Activated gamma-delta T cell treated with anti-CD3 and anti-CD28 coated beads, Interleukin-2, amount 50 U/mL, for 16 hours (primary cell): ENCODE data around the gene SPATA46.
"Not testable (repeated sequence)": the region's sequence is repeated elsewhere in the genome, so short reads cannot be mapped to it uniquely, and the experiment has no call there.

Experiments used
- DNase-seq: peaks from one replicate; pipeline ENCODE4 v3.0.0-alpha.2; 2020; ENCODE audit warnings: low read depth

SPATA46 gene, protein sequence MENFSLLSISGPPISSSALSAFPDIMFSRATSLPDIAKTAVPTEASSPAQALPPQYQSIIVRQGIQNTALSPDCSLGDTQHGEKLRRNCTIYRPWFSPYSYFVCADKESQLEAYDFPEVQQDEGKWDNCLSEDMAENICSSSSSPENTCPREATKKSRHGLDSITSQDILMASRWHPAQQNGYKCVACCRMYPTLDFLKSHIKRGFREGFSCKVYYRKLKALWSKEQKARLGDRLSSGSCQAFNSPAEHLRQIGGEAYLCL

DNA sequence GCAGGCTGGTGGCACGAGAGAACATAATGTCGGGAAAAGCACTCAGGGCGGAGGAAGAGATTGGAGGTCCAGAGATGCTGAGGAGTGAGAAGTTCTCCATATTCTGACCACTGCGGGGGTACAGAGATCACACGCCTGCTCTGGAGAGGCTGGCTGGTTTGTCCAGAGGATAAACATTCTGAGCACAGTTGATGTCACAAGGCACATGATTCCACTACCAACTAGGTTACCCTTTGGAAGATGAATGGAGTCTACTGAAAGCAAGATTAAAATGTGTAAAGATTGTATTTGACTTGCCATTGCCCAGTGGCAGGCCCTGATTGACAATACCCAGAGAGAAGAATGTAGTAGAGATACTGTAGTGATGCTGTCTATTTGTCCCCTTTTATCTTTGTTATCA is at the start of gene SPATA46:
Gene SPATA46, minus strand, starts transcription at position 164 of the 400 bp plus-strand sequence. Its CDS starts 64 bp downstream, at position 100.
- no peak for DNase-seq

DNA sequence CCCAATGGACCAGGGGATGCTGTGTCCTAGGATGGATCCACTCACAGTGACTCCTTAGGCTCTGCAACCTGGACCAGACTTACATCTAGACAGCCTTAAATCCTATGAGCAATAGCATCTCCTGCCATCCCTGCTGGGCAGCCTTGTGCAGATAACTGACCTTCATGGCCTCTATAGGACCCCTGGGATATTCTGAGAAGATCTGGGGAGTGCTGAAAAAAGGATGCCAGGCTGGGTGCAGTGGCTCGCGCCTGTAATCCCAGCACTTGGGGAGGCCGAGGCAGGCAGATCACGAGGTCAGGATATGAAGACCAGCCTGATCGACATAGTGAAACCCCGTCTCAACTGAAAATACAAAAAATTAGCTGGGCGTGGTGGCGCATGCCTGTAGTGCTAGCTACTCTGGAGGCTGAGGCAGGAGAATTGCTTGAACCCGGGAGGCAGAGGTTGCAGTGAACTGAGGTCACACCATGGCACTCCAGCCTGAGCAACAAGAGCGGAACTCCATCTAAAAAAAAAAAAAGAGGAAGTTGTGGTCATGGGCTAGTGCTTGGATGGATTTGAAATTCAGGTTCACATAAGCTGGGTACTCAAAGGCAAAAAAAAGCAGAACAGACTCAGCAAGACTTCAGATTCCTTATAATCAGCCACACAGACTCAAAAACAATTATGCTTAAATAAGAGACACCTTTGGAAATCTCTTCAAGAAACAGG is 46.2 kb upstream of the SPATA46 start:
- DNase-seq: no peak

DNA sequence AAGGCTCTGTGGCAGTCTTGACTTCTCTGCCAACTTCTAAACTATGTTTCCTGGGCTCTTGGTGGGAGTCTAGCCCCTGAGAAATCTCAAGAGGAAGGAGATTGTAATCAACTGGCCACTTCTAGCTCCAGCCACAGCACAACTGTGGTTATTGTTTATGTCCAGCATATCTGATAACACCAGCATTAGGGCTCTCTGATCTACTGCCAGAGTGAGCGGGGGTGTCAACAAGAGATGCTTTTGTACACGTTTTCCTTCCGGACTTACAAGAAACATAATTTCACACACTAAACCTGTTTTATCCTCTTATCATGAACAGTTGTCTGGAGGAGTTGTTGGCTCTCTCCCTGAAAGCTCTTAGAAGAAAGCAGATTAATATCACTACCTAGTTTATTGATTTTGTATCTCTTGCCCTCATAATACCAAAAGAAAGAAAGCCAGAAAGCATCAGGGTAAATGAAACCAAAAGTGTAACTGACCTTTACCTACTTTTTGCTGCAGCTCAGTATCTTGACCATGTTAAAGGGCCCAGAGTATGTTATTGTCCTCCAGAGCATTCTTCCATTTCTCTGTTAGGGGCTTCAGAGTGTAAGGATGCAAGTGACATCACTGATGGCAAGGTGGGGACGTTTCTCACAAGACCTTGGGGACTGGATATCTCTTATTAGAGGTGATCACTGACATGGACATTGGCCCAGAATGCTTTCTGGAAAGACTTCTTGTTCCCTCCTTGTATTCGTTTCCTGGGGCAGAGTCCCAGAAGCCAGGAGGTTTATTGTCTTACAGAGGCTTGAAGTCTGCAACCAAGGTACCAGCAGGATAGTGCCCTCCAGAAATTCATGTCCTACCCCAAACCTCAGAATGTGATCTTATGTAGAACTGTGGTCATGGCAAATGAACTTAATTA is 44.9 kb upstream of the SPATA46 start:
- no peak for DNase-seq

DNA sequence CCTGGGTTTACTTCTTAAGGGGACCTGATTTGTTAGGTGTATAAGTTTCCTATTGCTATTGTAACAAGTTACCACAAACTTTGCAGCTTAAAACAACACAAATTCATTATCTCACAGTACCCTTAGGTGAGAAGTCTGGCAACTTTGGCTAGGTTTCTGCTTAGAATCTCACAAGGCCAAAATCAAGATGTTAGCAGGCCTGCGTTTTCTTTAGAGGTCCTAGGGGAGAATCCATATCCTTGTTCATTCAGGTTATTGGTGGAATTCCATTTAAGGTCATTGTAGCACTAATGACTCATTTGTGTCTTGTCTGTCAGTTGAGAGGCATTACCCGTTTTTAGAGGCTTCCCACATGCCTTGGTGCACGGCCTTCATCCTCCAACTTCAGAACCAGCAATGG is 43.5 kb upstream of the SPATA46 start:
- no peak for DNase-seq

DNA sequence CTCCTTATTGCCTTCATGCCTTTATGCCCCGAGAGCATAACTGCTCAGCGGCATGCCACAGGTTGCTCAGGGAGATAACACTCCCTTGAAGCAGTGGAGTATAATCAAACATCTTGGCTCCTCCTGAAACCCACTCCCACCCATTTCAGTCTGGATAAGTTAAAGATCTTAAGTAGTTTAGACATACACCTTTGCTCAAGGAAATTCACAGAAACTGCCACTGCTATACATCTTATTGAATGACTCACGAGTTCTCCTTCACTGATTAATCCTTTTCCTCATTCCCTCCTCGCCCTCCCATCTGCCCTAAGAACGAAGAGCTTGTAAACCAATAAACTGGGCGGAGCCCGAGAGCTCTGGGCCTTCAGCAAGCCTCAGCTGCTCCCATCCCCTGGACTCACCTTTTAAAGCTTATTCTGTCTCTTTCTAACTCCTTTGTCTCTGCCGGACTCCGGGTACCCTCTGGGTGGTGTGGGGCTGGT is 42.8 kb upstream of the SPATA46 start:
- DNase-seq: not testable (repeated sequence)

DNA sequence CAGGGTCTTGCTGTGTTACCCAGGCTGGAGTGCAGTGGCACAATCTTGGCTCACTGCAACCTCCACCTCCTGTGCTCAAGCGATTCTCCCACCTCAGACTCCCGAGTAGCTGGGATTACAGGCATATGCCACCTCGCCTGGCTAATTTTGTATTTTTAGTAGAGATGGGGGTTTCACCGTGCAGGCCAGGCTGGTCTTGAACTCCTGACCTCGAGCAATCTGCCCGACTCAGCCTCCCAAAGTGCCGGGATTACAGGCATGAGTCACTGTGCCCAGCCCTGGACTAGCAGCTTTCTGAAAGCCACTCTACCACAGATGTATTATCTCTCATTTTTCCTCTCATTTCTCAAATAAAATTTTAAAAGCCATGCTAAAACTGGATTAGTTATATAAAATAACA is 41.9 kb upstream of the SPATA46 start:
- not testable (repeated sequence) for DNase-seq

DNA sequence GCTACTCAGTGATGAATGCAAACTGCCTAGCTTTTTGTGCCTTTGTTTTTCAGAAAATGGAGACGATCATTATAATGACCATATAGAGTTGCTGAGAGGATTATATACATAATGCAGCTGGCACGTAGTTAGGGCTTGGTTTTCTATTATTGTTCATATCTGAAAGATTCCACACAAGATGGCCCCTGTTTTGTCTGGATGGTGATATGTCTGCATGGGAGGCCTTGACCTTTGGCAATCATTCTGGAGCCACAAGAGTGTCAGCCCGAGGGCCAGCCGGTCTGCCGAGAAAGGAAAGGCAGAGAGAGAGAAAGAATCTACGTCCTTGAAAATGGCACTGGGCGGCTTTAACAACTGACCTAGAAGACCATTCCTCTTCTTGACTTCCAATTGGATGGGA is 41.0 kb upstream of the SPATA46 start:
- DNase-seq: no peak

DNA sequence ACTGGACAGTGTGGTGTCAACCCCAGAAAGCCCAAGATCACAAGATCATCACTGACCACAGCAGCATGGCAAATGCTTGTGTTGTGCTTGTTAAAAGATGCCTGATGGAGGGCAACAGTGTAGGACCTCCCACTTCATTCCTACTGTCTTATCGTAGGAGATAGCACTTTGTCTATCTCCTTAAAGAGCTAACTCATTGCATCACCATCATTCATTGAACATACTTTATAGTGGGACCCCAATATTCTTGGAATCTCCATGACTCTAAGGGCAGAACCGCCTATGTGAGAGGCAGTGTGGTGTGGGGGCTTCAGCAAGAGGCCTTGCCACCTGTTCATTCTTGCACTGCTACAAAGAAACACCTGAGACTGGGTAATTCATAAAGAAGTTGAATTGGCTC is 40.3 kb upstream of the SPATA46 start:
- no peak for DNase-seq

DNA sequence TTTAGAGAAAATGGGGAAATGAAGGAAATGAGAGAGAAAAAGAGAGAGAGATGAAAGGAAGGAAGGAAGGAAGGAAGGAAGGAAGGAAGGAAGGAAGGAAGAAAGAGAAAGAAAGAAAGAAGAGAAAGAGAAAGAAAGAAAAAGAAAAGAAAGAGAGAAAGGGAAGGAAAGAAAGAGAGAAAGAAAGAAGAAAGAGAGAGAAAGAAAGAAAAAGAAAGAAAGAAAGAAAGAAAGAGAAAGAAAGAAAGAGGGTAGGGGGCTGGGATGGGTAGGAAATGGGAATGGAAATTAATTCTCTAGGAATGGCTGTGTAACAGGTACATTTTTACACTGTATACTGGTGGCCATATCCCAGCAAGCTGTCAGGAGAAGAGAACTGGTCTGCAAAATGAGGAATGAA is 39.6 kb upstream of the SPATA46 start:
- DNase-seq: no peak

DNA sequence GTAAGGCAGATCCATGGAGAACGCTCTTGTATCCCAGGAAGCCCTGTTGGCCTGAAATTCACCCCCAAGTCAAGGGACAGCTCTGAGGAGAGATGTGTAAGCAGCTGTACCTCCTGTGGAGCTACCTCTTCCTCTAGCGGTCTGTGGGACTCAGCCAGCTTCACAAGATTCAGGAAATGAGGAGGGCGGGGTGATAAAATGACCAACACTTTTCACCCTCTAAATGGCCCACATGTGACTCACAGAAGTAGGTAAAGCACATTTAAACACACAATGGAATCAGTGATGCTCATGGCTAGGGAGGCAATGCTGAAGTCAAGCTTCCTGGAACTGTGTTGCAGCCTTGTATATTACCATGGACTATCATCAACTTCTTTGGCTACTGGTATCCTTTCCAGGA is 35.3 kb upstream of the SPATA46 start, which contains the start of gene SH2D1B:
Gene SH2D1B, minus strand, starts transcription at position 135 of the 400 bp plus-strand sequence. Its CDS starts 120 bp downstream, at position 15.
- no peak for DNase-seq

DNA sequence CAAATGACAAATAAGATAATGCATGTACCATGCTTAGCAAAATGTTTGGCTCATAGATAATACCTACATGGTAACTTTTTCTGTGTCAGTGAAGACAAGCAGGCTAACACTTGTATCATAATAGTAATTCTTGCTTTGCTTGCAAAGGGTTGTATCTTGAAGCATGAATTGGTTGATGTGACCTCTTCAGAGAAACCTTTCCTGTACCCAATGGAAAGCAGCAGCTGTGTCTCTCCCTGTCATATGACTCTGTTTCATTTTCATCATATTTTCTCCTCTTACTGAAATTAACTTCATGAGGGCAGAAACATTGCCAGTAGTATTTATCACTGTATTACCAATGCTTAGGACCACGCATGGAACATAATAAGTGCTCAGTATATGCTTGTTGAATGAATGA is 30.9 kb upstream of the SPATA46 start:
- DNase-seq: no peak

DNA sequence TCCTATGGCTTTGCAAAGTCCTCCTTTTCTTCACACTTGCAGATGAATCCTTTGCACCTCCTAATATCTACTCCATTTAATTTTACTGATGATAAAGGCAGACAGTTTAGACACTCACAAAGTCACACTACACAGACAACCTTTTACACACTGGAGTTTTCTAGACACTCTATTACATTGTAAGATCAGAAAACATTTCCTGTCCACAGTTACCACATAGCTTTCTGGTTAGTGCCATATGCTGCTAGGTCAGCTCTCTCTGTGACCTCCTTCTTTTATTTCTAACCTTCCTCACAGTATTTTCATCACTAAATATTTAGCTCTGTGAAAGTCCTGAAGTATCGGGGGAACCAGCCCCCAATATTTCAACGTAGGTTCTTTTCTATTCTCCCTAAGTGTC is 30.2 kb upstream of the SPATA46 start:
- no peak for DNase-seq

DNA sequence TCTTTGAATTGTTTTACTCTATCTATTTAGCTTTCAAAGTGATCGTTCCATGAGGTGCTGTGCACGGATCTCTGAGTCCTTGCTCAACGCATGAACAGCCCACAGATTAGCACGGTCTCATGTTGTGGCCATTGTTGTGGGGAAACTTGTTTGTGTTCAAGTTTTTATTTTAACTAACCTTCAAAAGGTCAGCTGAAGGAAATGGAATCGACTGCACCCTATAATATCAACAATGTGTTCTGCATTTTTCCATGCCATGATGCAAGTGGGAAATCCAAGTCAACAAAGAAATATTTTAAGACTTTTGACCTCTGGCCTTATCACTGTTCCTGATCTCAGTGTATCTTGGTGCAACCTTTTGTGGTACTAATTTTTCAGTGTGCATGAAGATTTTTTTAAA is 29.1 kb upstream of the SPATA46 start:
- DNase-seq: no peak

DNA sequence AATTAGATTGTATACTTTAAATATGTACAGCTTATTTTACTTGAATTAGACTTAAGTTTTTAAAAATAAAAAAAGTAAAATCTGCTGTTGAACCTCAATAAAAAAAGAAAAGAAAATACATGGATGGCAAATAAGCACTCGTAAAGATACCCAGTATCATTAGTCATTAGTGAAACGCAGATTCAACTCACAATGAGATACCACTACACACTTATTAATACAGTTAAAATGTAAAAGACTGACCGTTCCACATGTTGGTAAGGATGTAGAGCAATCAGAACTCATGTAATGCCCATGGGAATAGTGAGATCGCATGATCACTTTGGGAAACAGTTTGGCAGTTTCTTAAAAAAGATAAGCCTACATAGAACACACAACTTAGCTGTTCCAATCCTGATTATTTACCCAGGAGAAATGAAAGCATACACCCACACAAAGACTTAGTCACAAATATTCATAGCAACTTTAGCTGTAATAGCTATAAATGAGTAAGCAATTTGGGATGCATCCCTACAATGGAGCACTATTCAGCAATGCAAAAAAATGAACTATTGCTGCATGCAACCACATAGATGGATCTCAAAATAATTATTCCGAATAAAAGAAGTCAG is 28.0 kb upstream of the SPATA46 start:
- DNase-seq: no peak

DNA sequence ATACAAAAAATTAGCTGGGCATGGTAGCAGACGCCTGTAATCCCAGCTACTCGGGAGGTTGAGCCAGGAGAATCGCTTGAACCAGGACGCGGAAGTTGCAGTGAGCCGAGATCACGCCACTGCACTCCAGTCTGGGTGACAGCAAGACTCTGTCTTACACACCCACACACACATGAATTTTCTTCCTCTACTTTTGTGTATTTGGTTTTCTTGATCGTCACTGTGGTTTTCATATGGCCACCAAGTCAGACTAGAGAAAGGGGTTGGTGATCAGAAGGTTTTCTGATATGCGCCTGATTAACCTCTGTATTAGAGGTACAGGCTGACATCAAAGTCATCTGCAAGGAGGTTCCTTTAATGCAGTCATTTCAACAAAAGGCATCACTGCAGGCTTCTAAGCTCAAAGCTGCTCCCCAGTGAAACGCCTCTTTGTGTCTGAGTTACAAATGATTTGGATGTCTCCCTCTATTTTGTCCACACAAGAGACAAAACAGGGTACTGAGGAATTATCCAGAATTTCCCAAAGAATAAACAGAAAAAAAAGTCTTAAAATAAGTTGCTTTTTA is 24.2 kb upstream of the SPATA46 start:
- DNase-seq: no peak

DNA sequence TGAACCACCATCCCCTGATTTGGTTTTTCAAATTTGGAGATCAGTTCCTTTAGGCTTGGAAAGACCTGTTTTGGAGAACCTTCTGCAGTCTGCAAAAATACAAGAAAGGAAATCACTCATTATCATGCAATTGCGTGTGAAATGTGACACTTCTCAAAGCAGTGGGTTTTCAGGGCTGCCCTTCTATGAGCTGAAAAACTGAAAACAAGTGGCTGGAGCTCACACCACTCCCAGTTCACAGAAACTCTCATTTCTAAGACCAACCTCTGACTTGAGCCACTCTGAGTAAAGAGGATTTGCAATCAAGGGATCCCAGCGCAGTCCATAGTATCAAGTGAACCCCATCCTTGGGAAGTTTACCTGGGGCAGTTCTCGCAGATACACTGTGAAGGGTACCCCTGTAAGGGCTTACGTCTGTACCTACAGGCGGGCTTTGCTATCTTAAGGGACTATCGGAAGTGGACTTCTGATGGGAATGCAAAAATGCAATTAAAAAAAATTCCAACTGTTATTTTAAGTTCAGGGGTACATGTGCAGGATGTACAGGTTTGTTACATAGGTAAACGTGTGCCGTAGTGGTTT is 22.4 kb upstream of the SPATA46 start:
- no peak for DNase-seq

DNA sequence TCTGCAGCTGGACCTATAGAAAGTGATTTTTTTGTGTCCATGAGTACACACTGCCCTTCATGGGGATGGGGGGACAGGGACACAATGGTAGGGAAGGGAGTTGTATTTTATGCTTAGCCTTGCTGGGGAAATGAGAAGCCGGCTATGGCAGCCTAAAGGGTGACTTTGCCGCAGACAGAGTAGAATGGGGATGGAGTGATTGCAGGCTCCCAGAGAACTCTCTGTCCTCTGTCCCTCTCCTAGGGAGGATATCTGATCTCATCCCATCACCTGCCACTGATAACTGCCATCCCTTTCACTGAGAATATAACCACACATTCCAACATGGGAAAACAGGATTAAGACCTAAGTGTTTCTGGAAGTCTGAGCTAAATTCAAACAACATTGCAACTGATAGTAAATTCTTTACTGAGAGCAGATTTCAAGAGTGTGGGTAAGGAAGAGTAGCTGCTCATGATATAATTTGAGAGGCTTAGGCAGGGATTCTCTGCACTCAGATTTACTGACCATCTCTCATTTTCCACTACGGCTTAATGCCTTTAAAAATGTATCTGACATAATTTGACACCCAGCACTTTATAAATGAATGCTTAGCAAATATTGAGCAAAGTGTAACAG is 21.4 kb upstream of the SPATA46 start:
- no peak for DNase-seq

DNA sequence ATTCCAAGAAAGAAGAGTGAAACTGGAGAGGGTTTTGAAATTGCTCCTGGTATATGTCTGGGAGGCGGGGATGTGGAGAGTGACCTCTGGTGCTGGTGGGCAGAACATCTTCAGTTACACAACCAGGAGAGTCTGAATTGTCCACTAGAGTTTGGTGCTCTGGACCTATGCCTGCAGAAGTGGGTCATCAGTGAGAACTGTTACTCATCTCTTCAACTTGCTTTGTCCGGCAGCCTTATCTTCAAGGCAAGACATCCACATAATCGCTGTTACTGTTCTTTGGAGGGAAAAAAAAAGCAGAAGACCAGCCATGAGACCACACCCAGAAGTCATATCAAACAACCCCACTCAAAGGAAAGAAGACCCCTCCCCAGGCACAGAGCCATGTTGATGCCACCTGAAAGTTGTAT is 20.4 kb upstream of the SPATA46 start:
- DNase-seq: no peak

DNA sequence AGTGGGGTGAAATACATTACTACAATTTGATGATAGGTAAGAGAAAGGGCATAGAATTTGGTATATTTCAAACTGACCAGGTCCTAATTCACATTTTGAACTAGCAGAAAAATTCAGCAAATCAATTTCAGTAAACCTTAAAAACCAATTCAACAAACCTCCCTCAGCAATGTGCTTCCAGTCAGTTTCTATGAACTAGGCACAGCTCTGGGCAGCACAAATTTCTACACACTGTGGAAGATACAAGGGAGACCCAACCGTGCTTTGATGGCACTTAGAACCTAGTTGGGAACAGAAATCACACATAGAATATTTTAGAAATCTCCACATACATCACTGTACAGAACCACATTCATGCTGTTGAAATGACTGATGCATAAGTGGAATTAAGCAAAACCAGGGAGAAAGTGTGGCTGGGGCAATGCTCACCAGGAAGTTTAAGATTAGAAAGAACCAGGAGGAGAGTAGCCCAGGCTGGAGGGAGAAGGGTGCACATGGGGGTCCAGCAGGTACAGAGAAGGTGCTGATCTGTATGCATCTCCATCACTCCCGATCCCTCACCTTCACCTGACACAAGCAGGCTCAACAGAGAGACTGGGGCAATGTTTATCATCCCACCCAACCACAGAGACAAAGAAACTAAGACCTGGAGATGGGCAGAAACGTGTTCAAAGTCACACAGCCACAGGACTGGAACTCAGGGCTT is 19.7 kb upstream of the SPATA46 start:
- DNase-seq: no peak
